Smooth muscle cell (in vitro differentiated cells): ENCODE data around the gene DNAH6. TPM values are rescaled to one million over a fixed set of nuclear protein-coding genes. Genes with fewer than 3 reads are reported as not detected.

Experiments
- DNase-seq: peaks from one replicate; lab custom pipeline; 2025; ENCODE audit not compliant: unreplicated experiment; lab: John Stamatoyannopoulos, UW
- H2AFZ ChIP-seq: fragments of 200-600 bp; sonication (generic); 2 replicates; pipeline ENCODE4 v1.6.0; 2016; ENCODE audit warnings: antibody characterized with exemption, low read depth, mild to moderate bottlenecking
- H3F3A ChIP-seq: fragments of 200-600 bp; sonication (generic); 2 replicates; pipeline ENCODE4 v1.6.0; 2017; ENCODE audit warnings: antibody characterized with exemption, low read depth
- H3K27ac ChIP-seq: fragments of 200-600 bp; sonication (generic); 2 replicates; pipeline ENCODE4 v1.5.1; 2016; ENCODE audit warnings: low read depth, mild to moderate bottlenecking
- H3K27me3 ChIP-seq: fragments of 200-600 bp; sonication (generic); 2 replicates; pipeline ENCODE4 v1.6.1; 2016; ENCODE audit warnings: low read depth, mild to moderate bottlenecking
- H3K36me3 ChIP-seq: fragments of 200-600 bp; sonication (generic); 2 replicates; pipeline ENCODE4 v1.5.1; 2016; ENCODE audit warnings: low read depth
- H3K4me1 ChIP-seq: fragments of 200-600 bp; sonication (generic); 2 replicates; pipeline ENCODE4 v1.5.1; 2016; ENCODE audit warnings: low read depth
- H3K4me2 ChIP-seq: fragments of 200-600 bp; sonication (generic); 2 replicates; pipeline ENCODE4 v1.6.0; 2016; ENCODE audit warnings: mild to moderate bottlenecking
- H3K4me3 ChIP-seq: fragments of 200-600 bp; sonication (generic); 2 replicates; pipeline ENCODE4 v1.5.1; 2016; ENCODE audit warnings: mild to moderate bottlenecking
- H3K79me2 ChIP-seq: fragments of 200-600 bp; sonication (generic); 2 replicates; pipeline ENCODE4 v1.6.0; 2016; ENCODE audit warnings: low read depth, mild to moderate bottlenecking
- H3K9ac ChIP-seq: fragments of 200-600 bp; sonication (generic); 2 replicates; pipeline ENCODE4 v1.6.0; 2016; ENCODE audit warnings: low read depth
- H3K9me3 ChIP-seq: fragments of 200-600 bp; sonication (generic); replicated peaks from 2 replicates; pipeline ENCODE4 v1.5.1; 2016; ENCODE audit warnings: low read depth
- H4K20me1 ChIP-seq: fragments of 200-600 bp; sonication (generic); 2 replicates; pipeline ENCODE4 v1.6.0; 2016; ENCODE audit warnings: low read depth
- CTCF ChIP-seq: fragments of 200-600 bp; sonication (generic); IDR thresholded peaks from 2 replicates; pipeline ENCODE4 v1.5.1; 2017; ENCODE audit warnings: borderline replicate concordance, mild to moderate bottlenecking, antibody characterized with exemption; ENCODE audit not compliant: insufficient read depth, poor library complexity, severe bottlenecking
- WGBS: methylation state at CpG from one replicate; pipeline ENCODE4 v1.1.7; 2016; ENCODE audit warnings: low lambda C conversion rate; 5-methylcytosine and 5-hydroxymethylcytosine counted together
- polyA plus RNA-seq: library from polyadenylated mRNA; unstranded; fragments of >200 nt; fragmentation: Nextera tagmentation; extraction: Ambion mirVana; gene quantifications from 2 replicates; pipeline ENCODE4 v1.2.1, GENCODE V29; 2016
- total RNA-seq: library from RNA; depleted of rRNA; stranded (reverse); fragments of >200 nt; gene quantifications from 2 replicates; pipeline ENCODE4 v1.2.3, GENCODE V29; 2014

DNAH6 gene
- total and polyA plus RNA-seq, 2 experiments from 2014 or later, result 0.27 to 0.96 TPM

GRCh38 chr2:84847326-84848050 lies 331.2 kb downstream of the DNAH6 start:
- H3K9ac ChIP-seq, result no peak overlapping the region
- H3K79me2 ChIP-seq, result no peaks in the 10 kb centered on the region
- WGBS, result 76% methylated on average over 5 of the region's 5 CpGs
- no peaks in the 10 kb centered on the region for H3K27me3 ChIP-seq
- H3K4me1 ChIP-seq, result no peaks in the 10 kb centered on the region
- H3K9me3 ChIP-seq, result no peaks in the 10 kb centered on the region
- no peaks in the 10 kb centered on the region for H4K20me1 ChIP-seq
- H3K36me3 ChIP-seq, result no peaks in the 10 kb centered on the region
- TF ChIP-seq CTCF, result no peak
- no peak overlapping the region for H3K4me2 ChIP-seq
- H3F3A ChIP-seq, result no peaks in the 10 kb centered on the region
- H3K27ac ChIP-seq, result no peak overlapping the region
- no peak overlapping the region for H3K4me3 ChIP-seq
- DNase-seq, result no peak
- no peak overlapping the region for H2AFZ ChIP-seq

GRCh38 chr2:84849271-84849952 lies 333.1 kb downstream of the DNAH6 start:
- Histone ChIP-seq H3K27ac (no peak overlapping the region), H3F3A (no peaks in the 10 kb centered on the region), H3K9ac (no peak overlapping the region), H3K4me3 (no peak overlapping the region), H3K36me3 (no peaks in the 10 kb centered on the region), H3K9me3 (no peaks in the 10 kb centered on the region), H2AFZ (no peak overlapping the region), H3K79me2 (no peaks in the 10 kb centered on the region), H3K4me1 (no peaks in the 10 kb centered on the region), H3K4me2 (no peak overlapping the region), H4K20me1 (no peaks in the 10 kb centered on the region), H3K27me3 (no peaks in the 10 kb centered on the region)
- 88% methylated on average over 8 of the region's 8 CpGs for WGBS
- no peak for DNase-seq
- TF ChIP-seq CTCF, result no peak

GRCh38 chr2:84850471-84850870 lies 334.2 kb downstream of the DNAH6 start:
- Histone ChIP-seq H3K27me3 (peaks cover 2% of the 10 kb centered on the region), H3K9ac (no peak overlapping the region), H2AFZ (no peak overlapping the region), H3K27ac (no peak overlapping the region), H3K79me2 (no peaks in the 10 kb centered on the region), H3K9me3 (no peaks in the 10 kb centered on the region), H4K20me1 (no peaks in the 10 kb centered on the region), H3K4me1 (no peaks in the 10 kb centered on the region), H3K36me3 (no peaks in the 10 kb centered on the region), H3K4me3 (no peak overlapping the region), H3F3A (no peaks in the 10 kb centered on the region), H3K4me2 (no peak overlapping the region)
- 94% methylated on average over 4 of the region's 4 CpGs for WGBS
- TF ChIP-seq CTCF, result no peak
- DNase-seq, result no peak

GRCh38 chr2:84851876-84852275 lies 335.6 kb downstream of the DNAH6 start:
- Histone ChIP-seq H3K4me1 (no peaks in the 10 kb centered on the region), H3F3A (no peaks in the 10 kb centered on the region), H4K20me1 (no peaks in the 10 kb centered on the region), H3K27ac (no peak overlapping the region), H2AFZ (no peak overlapping the region), H3K4me2 (no peak overlapping the region), H3K9ac (no peak overlapping the region), H3K9me3 (no peaks in the 10 kb centered on the region), H3K79me2 (no peaks in the 10 kb centered on the region), H3K27me3 (peaks cover 10% of the 10 kb centered on the region), H3K36me3 (no peaks in the 10 kb centered on the region), H3K4me3 (no peak overlapping the region)
- TF ChIP-seq CTCF, result no peak
- 74% methylated on average over 3 of the region's 3 CpGs for WGBS
- DNase-seq, result no peak
